HG03565 (cell line): ENCODE measurements around the gene TCERG1L.
"Not testable (repeated sequence)": the region's sequence is repeated elsewhere in the genome, so short reads cannot be mapped to it uniquely, and the experiment has no call there.

Experiments
- ATAC-seq: cut with Tn5 transposase; IDR thresholded peaks from one replicate; pipeline ENCODE4 v1.9.1; 2021; ENCODE audit warnings: mild to moderate bottlenecking, moderate library complexity; ENCODE audit not compliant: unreplicated experiment

The TCERG1L gene

DNA sequence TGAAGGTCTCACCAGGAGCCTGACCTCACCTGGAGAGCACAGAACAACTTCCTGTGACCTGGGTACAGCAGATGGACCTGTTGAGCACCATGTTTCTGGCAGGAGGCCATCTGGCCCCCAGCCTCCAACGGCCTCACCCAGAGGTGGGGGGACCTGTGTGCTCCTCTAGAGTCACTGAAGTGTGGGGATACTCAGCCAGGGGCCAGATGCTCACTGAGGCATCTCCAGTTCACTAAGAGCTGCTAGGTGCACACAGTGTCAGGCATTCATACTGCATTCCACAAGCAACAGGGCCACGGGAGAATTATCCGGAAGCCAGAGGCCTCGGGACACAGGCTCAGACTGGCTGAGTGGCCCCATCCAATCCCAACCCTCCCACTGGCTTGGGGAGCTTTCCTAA, 161.4 kb downstream of the TCERG1L start:
- ATAC-seq = no peak

DNA sequence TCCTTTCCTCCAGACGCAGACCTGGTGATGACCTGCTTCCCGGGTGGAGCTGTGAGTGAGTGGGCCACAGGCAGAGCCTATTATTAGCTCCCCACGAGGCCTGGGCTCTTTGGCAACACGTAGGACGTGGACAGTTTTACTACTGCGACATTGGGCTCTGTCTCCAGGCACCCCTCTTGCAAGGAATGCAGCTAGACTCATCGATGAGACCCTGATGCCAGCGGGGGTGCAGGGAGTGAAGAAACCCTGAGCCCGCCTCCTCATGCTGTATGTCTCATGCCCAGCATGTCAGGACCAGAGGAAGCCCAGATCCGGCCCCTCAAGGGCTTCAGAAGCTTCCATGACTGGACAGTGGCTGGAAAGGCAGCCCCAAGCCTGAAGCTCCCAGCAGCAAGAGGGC, 161.9 kb downstream of the TCERG1L start:
- ATAC-seq = no peak

GRCh38 chr10:131149111-131149510, 162.4 kb downstream of the TCERG1L start:
- ATAC-seq = no peak

DNA sequence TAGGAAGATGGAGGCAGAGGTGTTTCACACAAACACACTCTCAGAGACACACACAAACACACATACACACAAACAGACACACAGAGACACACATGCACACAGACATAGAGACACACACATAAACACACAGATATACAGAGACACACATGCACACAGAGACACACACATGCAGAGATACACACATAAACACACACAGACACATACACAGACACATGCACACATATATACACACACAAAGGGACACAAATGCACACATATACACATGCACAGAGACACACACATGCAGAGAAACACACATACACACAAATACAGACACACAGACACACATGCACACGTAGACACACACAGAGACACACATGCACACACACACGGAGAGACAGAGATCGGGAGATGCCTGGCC, 163.3 kb downstream of the TCERG1L start:
- no peak for ATAC-seq

- no peak for ATAC-seq
Observed at GRCh38 chr10:131147301-131147975, 164.1 kb downstream of the TCERG1L start.

DNA sequence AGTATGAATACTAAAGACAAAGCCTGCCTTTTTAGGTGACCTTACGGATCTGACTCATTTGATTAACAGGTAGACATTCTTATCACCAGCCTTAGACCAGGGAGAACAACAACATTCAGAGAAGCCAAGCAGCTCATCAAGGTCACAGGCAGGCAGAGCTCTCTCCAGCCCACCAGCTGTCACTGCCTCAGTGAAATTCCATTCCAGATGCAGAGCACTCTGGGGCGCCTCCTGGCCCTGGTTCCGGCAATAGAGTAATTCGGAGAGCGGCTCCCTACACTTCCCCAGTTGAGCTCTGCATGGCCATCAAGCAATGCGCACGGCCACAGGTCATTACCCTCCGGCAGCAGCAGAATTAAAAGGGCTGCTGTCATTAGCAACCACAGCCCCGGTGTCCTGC, 164.7 kb downstream of the TCERG1L start:
- no peak for ATAC-seq

- no peak for ATAC-seq
Observed at GRCh38 chr10:131145756-131146155, 165.8 kb downstream of the TCERG1L start.

DNA sequence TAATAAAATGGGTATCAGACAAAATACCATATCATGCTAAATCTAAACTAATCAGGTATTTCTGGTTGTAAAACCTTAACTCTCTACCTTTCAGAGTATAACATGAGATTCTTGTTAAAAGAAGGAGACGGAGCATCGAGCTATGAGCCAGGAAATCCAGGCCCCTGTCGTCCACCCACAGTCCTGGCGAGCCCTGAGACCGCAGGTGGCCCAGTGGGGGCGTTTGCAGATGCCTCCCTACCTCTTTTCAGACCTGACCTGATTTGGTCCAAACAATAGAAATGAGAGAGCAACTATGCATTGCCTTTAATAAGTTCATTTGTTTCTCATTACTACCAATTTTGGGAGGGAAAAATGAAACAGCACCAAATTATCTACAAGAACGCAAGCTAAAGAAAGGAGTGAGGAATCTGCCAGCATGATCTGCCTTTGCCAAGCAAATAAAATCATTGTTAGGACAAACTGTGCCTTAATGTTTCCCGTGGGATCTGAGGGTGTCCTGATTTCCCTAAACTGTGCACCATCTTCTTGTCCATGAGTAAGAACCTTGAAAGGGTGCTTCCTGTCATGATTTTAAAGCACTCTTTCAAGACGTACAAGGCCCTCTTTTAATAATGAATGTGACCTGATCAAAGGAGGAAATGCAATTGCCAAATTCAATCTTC, 166.7 kb downstream of the TCERG1L start:
- ATAC-seq = no peak

GRCh38 chr10:131144196-131144595, 167.3 kb downstream of the TCERG1L start:
- no peak for ATAC-seq

- no peak for ATAC-seq
Observed at GRCh38 chr10:131143425-131144165, 167.9 kb downstream of the TCERG1L start.

DNA sequence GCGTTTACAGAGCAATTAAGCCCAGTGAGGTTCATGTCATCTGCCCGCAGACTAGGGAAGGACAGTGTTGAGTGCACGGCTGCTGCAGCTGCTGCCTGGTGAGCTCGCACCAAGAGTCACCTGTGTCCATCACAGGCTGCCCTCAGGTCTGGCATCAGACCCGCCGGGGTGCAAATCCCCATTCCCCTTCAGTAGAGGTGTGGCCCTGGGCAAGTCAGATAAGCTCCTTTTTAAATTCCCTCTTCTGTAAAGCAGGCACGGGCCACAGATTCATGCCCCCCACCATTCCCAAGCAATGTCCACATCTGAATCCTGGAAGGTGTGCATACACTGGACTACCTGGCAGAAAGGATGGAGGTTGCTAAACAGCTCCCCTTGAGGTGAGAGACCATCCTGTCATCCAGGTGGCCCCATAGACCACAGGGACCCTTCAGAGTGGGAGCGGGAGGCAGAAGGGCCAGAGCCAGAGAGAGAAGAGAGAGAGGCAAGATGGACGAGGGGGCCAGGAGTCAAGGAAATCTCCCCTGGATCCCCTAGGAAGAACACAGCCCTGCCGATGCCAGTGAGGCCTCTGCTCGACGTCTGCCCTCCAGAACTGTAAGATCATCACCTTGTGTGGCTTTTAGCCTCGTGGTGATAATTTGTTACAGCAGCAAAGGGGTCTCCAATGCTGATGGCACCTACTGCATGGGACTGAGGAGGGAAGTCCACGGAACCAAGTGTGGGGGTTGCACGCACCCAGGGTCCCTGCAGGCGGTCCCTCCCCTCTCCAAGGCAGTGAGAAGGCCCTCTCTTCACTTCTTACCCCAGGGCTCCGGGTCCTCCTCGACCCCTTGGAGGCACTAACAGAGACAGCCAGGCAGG, 168.8 kb downstream of the TCERG1L start:
- ATAC-seq = no peak

DNA sequence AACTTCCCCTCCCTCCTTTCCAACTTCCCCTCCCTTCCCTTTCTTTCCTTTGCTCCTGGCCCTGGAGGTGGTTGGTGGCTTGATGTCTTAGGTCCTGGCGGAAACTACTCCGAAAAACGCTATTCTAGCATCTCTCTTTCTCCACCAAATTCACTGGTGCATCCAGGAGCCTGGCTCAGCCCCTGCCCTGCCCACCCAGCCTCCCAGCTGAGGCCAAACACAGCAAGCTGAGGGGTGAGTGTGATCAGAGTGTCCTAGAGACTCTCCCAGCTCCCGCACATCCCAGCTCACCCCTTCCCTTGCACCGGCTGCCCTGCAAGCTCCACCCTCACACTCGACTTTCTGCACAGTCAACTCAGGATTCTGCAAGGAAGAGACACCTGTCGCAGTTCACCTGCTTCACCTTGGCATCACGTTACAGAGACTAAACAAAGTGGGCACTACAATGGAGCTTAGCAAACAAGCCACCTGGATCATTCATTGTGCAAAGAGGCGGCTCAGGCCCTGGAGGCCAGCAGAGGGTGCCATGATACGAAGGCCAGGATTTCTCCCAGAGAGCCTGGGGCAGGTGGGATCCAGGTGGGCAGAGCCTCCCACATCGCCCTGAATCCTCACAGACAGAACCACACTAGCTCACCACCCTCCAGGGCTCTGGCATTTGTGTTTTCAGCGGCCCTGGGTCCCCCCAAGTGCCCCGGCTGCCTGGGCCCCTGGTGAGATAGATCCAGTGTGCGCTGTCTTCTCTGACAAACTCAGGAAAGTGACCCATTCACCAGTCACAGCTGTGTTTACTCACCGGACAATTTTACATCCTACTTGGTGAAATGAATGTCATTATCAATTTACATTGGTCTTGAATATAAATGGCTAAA, 169.6 kb downstream of the TCERG1L start:
- ATAC-seq = no peak

- no peak for ATAC-seq
Observed at GRCh38 chr10:131141207-131141606, 170.3 kb downstream of the TCERG1L start.

- no peak for ATAC-seq
Observed at GRCh38 chr10:131140606-131141005, 170.9 kb downstream of the TCERG1L start.

GRCh38 chr10:131137223-131137622, 174.3 kb downstream of the TCERG1L start:
- no peak for ATAC-seq

GRCh38 chr10:131136336-131136735, 175.2 kb downstream of the TCERG1L start:
- ATAC-seq = not testable (repeated sequence)

- ATAC-seq = no peak
Observed at GRCh38 chr10:131135716-131136115, 175.8 kb downstream of the TCERG1L start.

DNA sequence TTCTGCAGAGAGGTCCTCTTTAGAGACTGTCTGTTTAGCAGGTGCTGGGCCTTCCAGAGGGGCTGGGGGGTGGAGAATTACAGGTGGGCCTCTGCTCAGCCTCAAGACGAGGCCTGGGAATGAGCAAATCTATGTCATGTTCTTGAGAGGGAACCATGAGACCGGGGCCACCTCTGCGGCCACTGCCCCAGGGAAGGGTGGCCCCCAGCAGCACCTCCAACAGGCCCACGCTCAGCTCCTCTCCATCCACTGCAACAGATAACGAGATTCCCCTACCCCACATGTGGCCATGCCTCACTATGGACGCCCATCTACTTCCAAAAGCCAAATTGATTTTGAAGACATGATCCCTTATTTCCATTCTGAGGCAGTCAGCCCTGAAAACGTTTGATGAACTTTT, 176.9 kb downstream of the TCERG1L start:
- ATAC-seq = no peak

GRCh38 chr10:131134001-131134576, 177.4 kb downstream of the TCERG1L start:
- no peak for ATAC-seq

- no peak for ATAC-seq
Observed at GRCh38 chr10:131132681-131133080, 178.8 kb downstream of the TCERG1L start.
